ENCODE results near the gene STK33. TPM values are rescaled to one million over a fixed set of nuclear protein-coding genes. Genes with fewer than 3 reads are reported as not detected.

The STK33 gene
- total and polyA plus RNA-seq, 5 experiments from 2014 or later: 0.74 to 2.3 (median 1.3) TPM

- no peaks in the 10 kb centered on the region for H3K4me1 Mint-ChIP-seq
- no peak for ATAC-seq
- peak overlapping the region in 1 of 10 donors; percentile 40 for H3K27ac Mint-ChIP-seq
- H3K36me3 Mint-ChIP-seq: peaks cover 0 to 3% (median 0%) of the 10 kb centered on the region in 3 donors
- DNase-seq: no peak
- POLR2A ChIA-PET: no interaction called here
- no peaks in the 10 kb centered on the region for H3K9me3 Mint-ChIP-seq
- no peak overlapping the region for H3K4me3 Mint-ChIP-seq
- no peaks in the 10 kb centered on the region for H3K27me3 Mint-ChIP-seq
Measured at GRCh38 chr11:8459711-8460399, 134.2 kb downstream of the STK33 start.

- ATAC-seq: no peak
- Mint-ChIP-seq H3K4me3 (no peak overlapping the region), H3K36me3 (peaks cover 0 to 3% (median 0%) of the 10 kb centered on the region in 3 donors), H3K27ac (no peak overlapping the region), H3K9me3 (no peaks in the 10 kb centered on the region), H3K4me1 (no peaks in the 10 kb centered on the region), H3K27me3 (peaks cover 0 to 13% (median 2%) of the 10 kb centered on the region in 5 donors)
- no peak for DNase-seq
- POLR2A ChIA-PET: no interaction called here
Measured at GRCh38 chr11:8442301-8442700, 151.7 kb downstream of the STK33 start.

DNA sequence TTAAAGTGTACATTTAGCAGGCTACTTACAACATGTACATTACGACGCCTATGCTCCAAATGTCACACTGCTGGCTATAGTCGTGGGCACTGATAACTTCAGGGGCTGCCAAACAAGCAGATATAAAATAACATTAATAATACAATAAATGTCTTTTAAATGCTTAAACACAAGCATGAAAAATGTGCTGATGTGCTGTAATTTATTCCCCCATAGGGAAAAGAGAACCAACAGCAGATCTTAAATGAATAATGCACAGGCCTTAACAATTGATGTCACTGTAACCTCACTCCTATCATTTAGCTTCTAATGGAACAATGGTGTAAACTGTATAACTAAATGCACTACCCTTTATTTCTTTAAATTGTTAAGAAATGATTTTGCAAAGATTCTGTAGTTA lies 153.4 kb downstream of the STK33 start:
- POLR2A ChIA-PET: no interaction called here
- peaks cover 0 to 6% (median 0%) of the 10 kb centered on the region in 5 donors for H3K27me3 Mint-ChIP-seq
- DNase-seq (no peak), ATAC-seq (no peak)
- peaks cover 0 to 3% (median 0%) of the 10 kb centered on the region in 3 donors for H3K36me3 Mint-ChIP-seq
- H3K4me1 Mint-ChIP-seq: no peaks in the 10 kb centered on the region
- H3K27ac Mint-ChIP-seq: no peak overlapping the region
- no peaks in the 10 kb centered on the region for H3K9me3 Mint-ChIP-seq
- H3K4me3 Mint-ChIP-seq: no peak overlapping the region

GRCh38 chr11:8429483-8429882 lies 164.5 kb downstream of the STK33 start:
- POLR2A ChIA-PET: no interaction called here
- H3K4me3 Mint-ChIP-seq: no peak overlapping the region

GRCh38 chr11:8426076-8426475 lies 168.0 kb downstream of the STK33 start:
- Mint-ChIP-seq H3K9me3 (peaks cover 0 to 9% (median 3%) of the 10 kb centered on the region in 9 donors), H3K27ac (no peak overlapping the region), H3K27me3 (peaks cover 0 to 7% (median 0%) of the 10 kb centered on the region in 5 donors), H3K36me3 (peaks cover 3 to 14% (median 7%) of the 10 kb centered on the region in 3 donors), H3K4me3 (no peak overlapping the region), H3K4me1 (no peaks in the 10 kb centered on the region)
- DNase-seq (no peak), ATAC-seq (no peak)
- POLR2A ChIA-PET: no interaction called here

More at GRCh38 chr11:8429483-8429882, 164.5 kb downstream of the STK33 start:
- peaks cover 0 to 7% (median 0%) of the 10 kb centered on the region in 5 donors for H3K27me3 Mint-ChIP-seq
- peaks cover 0 to 9% (median 3%) of the 10 kb centered on the region in 9 donors for H3K9me3 Mint-ChIP-seq
- no peak for DNase-seq
- peaks cover 3 to 19% (median 7%) of the 10 kb centered on the region in 3 donors for H3K36me3 Mint-ChIP-seq
- no peak for ATAC-seq
- H3K27ac Mint-ChIP-seq: no peak overlapping the region
- no peaks in the 10 kb centered on the region for H3K4me1 Mint-ChIP-seq

DNA sequence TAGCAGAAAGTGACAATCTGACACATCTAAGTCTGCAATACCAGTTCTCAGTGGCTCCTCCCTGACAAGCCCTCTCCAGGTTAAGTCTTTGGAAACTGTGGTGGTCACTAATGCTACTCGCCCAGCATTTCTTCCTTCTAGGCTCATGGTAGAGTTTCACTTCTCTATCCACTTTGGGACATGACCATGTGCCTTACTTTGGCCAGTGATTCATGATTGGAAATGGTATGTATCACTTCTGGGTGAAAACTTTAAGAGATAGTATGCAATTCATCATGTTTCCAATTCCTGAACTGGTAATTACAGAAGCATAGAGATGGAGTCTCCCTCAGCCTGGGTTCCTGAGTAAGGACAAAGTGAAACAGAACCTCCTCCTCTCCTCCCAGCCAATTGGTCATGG lies 178.8 kb downstream of the STK33 start:
- H3K4me3 Mint-ChIP-seq: no peak overlapping the region
- no peaks in the 10 kb centered on the region for H3K27me3 Mint-ChIP-seq
- no peak overlapping the region for H3K27ac Mint-ChIP-seq
- no peak for ATAC-seq
- H3K9me3 Mint-ChIP-seq: no peaks in the 10 kb centered on the region
- H3K4me1 Mint-ChIP-seq: no peaks in the 10 kb centered on the region
- no peak for DNase-seq
- POLR2A ChIA-PET: no interaction called here
- H3K36me3 Mint-ChIP-seq: no peaks in the 10 kb centered on the region

GRCh38 chr11:8408151-8408941 lies 185.7 kb downstream of the STK33 start:
- POLR2A ChIA-PET: no interaction called here
- Mint-ChIP-seq H3K36me3 (peaks cover 0 to 6% (median 3%) of the 10 kb centered on the region in 3 donors), H3K9me3 (peaks cover 0 to 10% (median 4%) of the 10 kb centered on the region in 9 donors), H3K27me3 (no peaks in the 10 kb centered on the region), H3K4me1 (no peaks in the 10 kb centered on the region), H3K27ac (no peak overlapping the region), H3K4me3 (no peak overlapping the region)
- ATAC-seq: no peak
- no peak for DNase-seq

DNA sequence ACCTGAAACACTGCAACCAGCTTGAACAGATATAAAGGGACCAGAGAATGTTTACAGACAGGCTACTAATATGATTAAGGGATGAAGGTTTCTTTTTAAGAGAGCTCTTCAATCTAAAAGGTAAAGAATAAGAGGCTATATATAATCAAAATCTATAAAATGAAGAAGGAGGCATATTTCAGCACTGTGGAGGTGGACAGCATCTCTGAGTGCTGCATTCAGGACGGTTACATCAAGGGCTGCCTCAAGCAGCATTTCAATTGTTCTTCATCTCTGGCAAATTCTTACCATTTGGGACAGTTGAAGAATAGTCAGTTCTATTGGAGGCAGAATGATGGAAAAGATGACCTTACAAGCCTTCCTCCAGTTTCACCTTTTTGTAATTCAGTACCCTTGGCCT lies 190.7 kb downstream of the STK33 start:
- POLR2A ChIA-PET: no interaction called here
- ATAC-seq: no peak
- Mint-ChIP-seq H3K4me3 (no peak overlapping the region), H3K27me3 (peaks cover 0 to 5% (median 0%) of the 10 kb centered on the region in 5 donors), H3K27ac (no peak overlapping the region), H3K4me1 (no peaks in the 10 kb centered on the region), H3K36me3 (peaks cover 3 to 6% (median 3%) of the 10 kb centered on the region in 3 donors), H3K9me3 (peaks cover 0 to 12% (median 4%) of the 10 kb centered on the region in 9 donors)
- no peak for DNase-seq

DNA sequence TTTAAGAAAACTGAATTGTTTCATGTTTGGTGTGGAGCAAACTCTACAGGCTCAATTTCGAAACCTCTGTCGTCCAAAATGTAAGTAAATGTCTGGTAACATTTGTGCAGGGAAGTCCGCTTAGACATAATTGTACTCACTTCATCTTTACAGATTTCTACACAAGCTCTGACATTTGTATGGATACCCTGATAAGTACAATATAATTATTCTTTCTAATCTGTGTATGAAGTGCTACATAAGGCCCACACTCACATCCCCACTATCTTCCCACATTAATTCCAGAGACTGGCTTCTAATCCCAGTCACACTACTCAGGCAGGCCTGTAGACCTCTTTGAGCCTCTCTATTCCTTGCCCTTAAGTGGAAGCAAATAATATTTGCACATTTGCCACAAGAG lies 201.1 kb downstream of the STK33 start:
- Mint-ChIP-seq H3K27ac (no peak overlapping the region), H3K9me3 (peaks cover 0 to 6% (median 3%) of the 10 kb centered on the region in 9 donors), H3K4me3 (no peak overlapping the region), H3K4me1 (no peaks in the 10 kb centered on the region), H3K27me3 (peaks cover 0 to 2% (median 0%) of the 10 kb centered on the region in 5 donors), H3K36me3 (peaks cover 0 to 10% (median 0%) of the 10 kb centered on the region in 3 donors)
- POLR2A ChIA-PET: no interaction called here
- ATAC-seq: no peak
- DNase-seq: no peak

DNA sequence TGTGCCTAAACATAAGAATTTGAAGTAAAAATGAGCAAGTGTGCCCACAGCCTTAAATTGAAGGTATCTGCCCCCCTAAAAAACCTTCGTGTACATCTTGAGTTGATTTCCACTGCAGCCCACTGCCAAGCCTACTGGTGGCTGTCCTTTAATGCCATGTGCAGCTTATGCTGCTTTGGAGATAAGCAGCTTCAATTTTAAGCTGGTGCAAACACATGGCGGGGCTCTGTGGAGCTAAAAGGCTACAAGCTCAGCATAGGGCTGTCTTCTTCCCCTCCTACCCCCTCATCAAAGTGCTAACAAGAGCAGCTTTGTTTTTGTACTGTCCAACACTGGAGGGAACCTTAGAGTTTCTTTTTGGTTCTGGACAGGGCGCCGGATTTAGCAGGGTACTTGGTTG lies 201.9 kb downstream of the STK33 start:
- POLR2A ChIA-PET: no interaction called here
- Mint-ChIP-seq H3K27me3 (no peaks in the 10 kb centered on the region), H3K27ac (no peak overlapping the region), H3K4me1 (no peaks in the 10 kb centered on the region), H3K4me3 (no peak overlapping the region), H3K9me3 (peaks cover 0 to 4% (median 0%) of the 10 kb centered on the region in 9 donors), H3K36me3 (peaks cover 0 to 5% (median 0%) of the 10 kb centered on the region in 3 donors)
- DNase-seq (no peak), ATAC-seq (no peak)

DNA sequence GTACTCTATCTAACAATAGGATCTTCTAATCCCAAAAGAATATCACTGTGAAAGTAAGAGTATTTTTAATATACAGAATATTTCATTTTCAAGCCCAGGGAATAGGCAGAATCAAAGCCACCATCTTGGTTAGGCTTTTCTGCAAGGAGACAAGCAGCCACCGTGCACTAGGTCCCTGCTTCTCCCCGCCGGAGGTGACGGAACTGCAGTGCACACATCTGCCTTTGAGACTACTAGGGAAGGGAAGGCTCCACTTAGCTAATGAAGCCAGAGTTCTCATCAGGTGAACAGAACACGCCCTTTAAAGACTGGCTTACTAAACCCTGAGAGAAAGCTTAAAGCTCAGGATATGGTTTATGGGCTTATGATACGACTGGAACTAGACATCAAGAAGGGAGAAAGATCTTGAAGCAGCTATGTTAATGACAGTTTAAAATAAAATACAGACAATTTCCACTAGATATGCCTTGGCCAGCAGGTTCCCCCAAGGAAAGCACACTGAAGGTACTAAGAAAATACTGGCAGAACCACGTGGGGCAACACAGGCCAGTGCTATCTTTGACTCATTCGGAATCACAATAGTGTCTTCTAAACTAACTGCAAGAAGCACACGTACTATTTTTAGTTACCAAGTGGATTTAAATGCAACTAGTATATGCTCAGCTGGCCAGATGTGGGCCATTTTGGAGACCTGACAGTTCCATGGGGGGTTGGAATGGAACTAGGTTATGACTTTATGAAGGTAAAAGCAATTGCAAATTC lies 203.0 kb downstream of the STK33 start:
- Mint-ChIP-seq H3K9me3 (peaks cover 0 to 3% (median 0%) of the 10 kb centered on the region in 9 donors), H3K27ac (no peak overlapping the region), H3K36me3 (no peaks in the 10 kb centered on the region), H3K4me1 (no peaks in the 10 kb centered on the region), H3K4me3 (no peak overlapping the region), H3K27me3 (no peaks in the 10 kb centered on the region)
- ATAC-seq (no peak), DNase-seq (no peak)
- POLR2A ChIA-PET: no interaction called here

- Mint-ChIP-seq H3K4me1 (peaks cover 0 to 5% (median 0%) of the 10 kb centered on the region in 4 donors), H3K4me3 (no peak overlapping the region), H3K36me3 (no peaks in the 10 kb centered on the region), H3K27ac (no peak overlapping the region), H3K9me3 (no peaks in the 10 kb centered on the region), H3K27me3 (peaks cover 0 to 6% (median 0%) of the 10 kb centered on the region in 5 donors)
- POLR2A ChIA-PET: no interaction called here
- ATAC-seq (no peak), DNase-seq (no peak)
Measured at GRCh38 chr11:8389029-8389996, 204.7 kb downstream of the STK33 start.

All from naive thymus-derived CD8-positive, alpha-beta T cell (primary cell).